Inflammatory macrophage (primary cell): ENCODE results near the gene PRAF2.
A peak's percentile ranks its signal among the peaks of the same experiment; 100 is the strongest.

ENCODE experiments used
- DNase-seq, 2 donors: peaks; one replicate each; pipeline ENCODE4 v3.0.0-alpha.2; 2020 to 2022
- total RNA-seq, 18 experiments: gene quantifications; one replicate each; lab custom pipeline; 2026; ENCODE audit warnings: mixed read lengths in 6 of 18, inconsistent platforms in 2 of 18; lab: John Stamatoyannopoulos, UW

PRAF2 gene, protein sequence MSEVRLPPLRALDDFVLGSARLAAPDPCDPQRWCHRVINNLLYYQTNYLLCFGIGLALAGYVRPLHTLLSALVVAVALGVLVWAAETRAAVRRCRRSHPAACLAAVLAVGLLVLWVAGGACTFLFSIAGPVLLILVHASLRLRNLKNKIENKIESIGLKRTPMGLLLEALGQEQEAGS
- 0 to 0.59 (median 0.12) reads per million in 18 experiments for total RNA-seq

DNA sequence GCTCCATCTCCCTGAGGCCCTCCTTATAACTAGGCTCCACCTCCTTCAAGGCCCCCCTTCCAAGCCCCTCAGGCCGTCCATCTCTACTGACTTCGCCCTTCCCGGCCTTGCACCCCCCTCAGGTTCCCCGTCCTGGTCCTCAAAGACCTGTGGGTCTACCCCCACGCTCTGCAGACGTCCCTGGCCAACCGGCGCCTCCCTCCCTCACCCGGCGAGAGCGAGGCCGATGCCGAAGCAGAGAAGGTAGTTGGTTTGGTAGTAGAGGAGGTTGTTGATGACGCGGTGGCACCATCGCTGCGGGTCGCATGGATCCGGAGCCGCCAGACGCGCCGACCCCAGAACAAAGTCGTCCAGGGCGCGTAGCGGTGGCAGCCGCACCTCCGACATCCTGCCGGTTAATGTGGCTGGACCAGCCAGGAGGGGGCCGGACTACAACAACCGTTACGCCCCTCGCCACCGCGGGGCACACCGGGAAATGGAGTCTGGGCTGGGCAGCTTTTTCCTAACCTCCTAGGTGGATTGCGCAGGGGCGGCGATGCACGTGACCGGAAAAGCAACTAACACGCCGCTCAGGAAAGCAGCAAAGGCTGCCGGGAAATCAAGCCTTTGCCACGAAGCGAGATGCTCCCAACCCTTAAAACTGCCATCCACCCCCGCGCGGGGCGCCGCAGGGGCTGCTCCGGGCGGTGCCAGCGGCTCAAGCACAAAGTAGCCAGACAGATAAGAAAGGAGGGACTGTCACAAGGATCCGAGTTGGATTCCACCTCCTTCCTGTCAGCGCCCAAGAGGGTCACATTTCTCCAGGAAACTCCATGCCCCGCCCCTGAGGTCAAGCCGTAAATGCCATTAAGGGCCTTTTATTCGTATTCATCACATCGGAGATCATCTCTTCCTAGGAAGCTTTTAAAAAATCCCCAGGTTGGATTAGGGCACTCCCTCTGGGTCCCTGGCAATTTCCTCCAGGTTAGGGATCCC is at the start of gene PRAF2:
Gene PRAF2 (minus strand): TSS at position 402 of the 975 bp plus-strand sequence. CDS start 15 bp downstream, at position 387.
- DNase-seq = peak; percentile 83 to 88

DNA sequence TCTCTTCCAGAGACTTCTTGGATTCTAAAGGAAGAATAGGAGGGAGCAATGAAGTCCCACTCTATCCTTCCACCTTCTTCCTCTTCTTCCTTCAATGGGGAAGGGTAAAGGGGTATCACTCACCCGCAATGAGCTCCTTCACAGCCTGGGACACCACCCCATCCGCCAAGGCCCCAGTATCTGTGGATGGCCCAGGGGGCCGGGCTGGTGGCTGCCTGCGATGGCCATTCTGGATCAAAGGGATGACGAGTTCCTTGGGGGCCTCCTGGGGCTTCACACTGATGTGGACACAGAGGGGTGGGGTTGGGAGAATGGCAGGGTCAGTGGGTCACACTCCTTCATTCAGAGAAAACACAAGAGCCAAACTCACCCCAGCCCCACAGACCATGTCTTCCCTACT is 48.7 kb upstream of the PRAF2 start:
- DNase-seq = no peak

DNA sequence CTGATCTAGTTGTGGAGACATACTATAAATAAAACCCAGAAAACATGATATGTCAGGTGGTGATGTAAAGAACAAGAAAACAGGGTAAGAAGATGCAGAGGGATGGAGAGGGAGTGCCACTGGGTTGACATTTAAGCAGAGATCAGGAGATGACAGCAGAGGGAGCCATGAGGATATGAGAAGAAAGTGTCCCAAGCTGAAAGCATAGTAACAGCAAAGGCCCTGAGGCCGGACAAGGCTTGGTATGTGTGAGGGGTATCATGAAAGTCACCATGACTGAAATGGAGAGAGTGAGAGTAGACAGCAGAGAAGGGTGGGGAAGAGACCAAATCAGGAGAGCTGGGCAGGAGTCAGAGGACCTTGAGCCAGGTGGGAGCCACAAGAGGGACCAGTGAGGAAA is 46.3 kb upstream of the PRAF2 start:
- no peak for DNase-seq

DNA sequence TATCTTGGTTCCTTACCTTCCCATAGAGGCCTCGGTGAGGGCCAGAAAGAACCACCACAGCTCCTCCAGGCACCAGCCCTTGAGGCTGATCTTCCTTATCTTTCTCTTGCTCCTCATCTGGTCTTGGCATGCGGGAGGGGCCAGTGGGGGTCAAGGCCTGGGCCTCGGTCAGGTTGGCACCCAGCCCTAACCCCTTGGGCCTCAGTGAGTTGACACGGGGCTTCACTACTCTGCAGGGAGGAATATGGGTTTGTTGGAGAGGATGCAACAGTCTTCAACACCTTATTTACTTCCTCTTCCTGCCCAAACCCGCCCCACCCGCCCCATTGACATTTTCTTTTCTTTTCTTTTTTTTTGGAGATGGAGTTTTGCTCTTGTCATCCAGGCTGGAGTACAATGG is 43.8 kb upstream of the PRAF2 start:
- DNase-seq = no peak

DNA sequence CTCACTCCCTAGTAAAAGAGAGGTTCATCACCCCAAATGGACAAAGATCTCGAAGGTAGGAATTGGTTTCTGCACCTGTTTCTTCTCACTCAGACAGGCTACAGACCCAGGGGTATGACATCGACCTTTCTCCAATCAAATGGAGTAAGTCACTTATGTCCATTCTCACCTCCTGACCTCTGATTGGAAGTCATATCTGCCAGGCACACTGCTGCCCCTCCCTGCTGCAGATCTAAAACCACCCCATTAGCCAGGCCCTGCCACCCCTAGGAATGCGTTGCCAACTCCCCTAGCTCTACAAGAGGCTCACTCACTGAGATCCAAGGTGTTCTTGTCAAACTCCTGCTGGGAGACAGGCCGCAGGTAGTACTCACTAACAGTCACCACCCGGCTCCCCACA is 42.9 kb upstream of the PRAF2 start:
- no peak for DNase-seq

DNA sequence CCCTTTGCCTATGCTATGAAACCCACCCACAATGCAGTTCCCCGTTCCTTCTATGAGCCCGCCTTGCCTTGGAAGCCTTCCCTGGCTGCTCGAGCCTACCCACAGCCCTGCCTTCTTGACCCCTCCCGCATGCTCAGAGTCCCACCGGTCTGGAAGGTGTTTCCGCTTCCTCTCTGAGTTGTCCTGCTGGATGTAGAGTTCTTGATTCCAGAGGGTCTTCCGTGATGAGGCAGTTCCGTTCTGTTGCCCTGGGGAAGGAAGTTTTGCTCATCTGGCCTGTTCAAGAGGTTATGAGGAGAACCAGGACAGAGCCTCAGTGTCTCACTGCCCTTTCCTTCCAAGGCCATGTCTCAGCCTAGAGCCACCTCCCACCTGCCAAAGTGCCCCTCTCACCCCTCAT is 42.3 kb upstream of the PRAF2 start:
- DNase-seq = no peak

DNA sequence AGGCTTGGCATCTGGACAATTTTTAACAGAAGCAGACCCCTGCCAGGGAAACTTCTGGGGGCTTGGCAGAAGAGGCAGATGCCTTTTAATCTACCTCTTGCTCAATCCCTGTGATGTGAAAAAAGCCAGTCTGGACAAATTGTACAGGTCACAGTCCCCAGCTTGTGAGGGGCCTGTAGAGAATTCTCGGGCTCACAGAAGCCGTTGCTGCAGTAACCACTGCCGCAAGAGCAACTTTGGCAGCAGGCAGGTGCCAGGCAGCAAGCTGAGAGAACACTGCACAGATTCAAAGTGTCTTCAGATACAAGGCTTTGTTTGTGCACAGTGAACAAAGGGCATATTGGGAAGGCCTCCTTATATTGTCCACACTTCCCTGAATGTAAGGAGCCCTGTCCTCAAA is 38.0 kb upstream of the PRAF2 start:
- DNase-seq = no peak

DNA sequence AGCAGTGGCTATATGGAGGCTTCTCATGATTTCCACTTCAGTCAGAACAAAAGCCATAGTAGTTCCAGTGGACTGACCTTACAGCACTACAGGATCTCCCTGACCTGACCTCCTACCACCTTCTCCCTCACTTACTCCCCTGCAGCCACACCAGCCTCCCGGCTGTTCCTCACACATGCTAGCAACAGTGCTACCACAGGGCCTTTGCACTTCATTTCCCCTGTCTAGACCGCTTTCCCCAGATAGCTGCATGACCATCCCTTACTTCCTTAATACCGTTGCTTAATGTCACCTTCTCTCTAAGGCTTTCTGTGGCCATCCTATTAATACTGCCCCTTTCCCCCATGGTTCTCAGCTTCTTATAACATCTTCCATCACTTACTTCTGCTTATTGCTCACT is 36.6 kb upstream of the PRAF2 start:
- no peak for DNase-seq

DNA sequence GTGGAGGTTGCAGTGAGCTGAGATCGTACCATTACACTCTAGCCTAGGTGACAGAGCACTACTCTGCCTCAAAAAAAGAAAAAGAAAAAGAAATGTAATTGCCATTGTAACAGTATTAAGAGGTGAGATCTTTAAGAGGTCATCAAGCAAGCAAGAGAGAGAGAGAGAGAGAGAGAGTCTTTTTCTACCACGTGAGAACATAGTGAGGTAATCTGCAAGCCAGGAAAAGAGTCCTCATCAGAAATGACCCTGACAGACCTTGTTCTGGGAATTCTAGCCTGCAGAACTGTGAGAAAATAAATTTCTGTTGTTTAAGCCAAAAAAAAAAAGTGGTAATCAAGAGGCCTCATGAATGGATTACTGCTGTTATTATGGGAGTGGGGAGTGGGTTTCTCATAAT is 34.8 kb upstream of the PRAF2 start:
- DNase-seq = no peak

DNA sequence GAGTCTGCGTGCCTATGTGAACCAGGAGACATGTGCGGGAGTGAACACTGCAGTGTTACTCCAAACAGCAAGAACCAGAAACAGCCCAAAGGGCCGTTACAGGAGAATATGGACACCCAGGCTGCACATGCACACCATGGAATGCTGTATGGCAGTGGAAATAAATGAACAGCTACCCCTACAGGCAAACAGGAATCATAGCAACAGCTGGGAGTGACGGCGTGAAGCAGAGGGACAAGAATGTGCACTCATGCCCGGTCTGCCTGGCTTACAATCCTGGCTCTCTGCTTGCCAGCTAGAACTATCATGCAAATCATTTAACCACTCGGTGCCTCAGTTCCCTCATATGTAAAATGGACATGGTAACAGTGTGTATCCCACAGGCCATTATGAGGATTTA is 33.1 kb upstream of the PRAF2 start:
- DNase-seq = peak; percentile 5 to 14

DNA sequence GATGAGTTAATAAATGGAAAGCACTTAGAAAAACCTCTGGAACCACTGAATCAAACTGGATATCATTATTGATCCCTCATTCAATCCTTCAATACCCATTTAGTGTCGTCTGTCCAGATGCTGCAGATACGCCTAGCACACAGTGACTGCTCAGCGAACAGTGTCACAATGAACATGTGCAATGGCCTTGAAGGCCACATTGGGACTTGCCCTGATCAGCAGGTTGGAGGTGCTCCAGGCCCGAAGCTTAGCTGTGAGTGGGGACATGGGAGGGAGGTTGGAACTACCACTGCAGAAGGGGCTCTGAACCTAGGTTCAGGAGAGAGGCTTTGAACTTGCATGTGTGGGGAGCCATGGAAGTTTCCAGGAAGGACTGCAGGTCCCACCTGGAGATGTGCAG is 32.5 kb upstream of the PRAF2 start:
- no peak for DNase-seq

DNA sequence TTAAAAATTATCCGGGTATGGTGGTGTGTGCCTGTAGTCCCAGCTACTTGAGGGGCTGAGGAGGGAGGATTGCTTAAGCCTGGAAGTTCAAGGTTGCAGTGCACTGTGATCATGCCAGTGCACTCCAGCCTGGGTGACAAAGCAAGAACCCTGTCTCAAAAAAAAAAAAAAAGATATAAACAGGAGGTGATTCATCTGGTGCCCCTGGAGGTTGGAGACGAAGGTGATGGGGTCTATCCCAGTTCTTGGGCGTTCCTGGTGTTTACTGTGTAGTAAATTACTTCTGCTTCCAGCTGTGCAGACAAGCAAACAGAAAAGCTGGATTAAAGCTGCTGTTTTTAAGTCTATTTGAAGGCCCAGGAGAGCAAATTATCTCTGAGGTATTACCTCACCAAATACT is 29.8 kb upstream of the PRAF2 start:
- DNase-seq = no peak

DNA sequence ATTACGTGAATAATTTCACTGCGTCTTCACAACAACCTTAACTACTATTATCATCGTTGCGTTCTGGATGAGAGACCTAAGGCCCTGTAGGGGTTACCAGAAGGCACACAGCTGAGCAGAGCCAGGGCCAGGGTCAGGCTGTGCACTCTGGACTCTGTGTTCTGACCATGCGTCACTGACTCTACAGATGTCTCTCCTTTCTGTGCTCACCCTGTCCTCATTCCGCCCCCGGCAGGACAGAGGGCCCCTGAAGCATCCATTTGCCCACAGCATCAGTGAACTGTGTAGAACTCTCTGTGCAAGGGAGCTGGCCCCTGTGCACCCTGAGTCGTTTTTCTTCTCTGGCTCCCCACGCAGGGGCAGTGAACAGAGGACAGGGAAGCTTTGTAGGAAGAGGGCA is 28.4 kb upstream of the PRAF2 start:
- no peak for DNase-seq

DNA sequence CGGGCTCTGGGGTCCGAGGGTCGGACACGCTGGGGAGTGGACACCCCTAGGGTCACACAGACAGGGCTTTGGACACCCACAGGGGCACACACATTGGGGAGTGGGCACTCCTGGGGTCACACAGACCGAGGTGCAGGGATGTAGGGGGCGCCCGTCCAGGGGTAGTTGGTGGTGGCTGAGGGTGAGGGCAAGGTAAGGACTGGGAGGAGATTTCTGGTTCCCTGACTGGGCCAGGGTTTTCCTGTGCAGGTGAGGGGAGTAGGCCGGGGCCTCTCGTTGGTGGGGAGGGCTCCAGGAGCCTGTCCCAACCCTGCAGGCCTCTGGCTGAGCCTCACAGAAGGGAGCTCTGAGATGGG is 27.8 kb upstream of the PRAF2 start:
- DNase-seq = no peak

DNA sequence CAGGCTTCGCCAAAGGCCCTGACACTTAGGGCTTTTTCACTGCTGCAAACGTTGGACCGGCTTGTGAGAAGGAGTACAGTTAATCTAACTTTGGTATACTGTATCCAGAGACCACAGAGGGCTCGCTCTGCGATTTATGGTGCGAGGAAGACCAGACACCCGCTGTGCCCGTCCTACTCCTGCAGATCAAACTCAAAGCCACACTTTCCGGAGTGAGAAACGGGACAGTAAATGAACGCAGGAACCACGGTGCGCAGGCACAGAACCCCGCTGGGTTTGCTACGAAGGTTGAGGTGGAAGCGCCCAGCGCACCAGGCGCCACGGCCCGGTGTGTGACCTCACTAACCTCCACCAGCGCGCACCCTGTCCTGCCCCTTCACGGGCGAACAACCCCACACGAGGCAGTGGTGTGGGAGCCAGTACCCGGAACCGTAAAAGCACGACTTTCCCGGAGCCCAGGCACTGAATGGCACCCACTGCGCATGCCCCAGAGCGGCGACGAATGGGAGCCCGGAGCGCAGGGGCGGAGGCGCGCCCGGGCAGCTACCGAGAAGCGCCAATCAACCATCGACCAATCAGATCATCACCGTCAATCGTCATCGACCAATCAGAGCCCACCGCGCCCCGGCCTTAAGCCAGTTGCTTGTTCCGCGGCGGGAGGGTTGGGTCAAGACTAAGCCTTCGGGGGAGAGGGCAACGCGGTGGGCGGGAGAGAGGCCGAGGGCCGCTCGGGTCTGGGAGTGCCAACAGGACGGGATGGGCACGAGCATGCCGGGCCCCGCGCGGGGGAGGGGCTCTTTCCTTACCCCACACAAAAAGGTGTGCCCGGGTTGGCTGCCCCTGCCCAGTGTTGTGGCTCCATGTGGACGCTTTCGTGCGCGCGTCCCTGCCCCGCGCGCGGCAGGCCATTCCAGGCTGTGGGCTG is 27.2 kb upstream of the PRAF2 start:
- DNase-seq = peak; percentile 92 to 94

DNA sequence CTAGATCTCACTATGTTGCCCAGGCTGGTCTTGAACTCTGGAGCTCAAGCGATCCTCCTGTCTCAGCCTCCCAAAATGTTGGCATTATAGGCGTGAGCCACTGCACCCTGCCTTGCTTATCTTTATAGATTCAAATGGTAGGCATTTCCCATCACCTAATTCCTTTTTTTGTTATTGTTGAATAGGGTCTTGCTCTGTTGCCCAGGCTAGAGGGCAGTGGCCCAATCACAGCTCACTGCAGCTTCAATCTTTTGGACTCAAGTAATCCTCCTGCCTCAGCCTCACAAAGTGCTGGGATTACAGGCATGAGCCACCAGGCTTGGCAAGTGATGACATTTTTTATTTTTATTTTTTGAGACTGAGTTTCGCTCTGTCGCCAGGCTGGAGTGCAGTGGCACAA is 22.6 kb upstream of the PRAF2 start:
- DNase-seq = no peak

DNA sequence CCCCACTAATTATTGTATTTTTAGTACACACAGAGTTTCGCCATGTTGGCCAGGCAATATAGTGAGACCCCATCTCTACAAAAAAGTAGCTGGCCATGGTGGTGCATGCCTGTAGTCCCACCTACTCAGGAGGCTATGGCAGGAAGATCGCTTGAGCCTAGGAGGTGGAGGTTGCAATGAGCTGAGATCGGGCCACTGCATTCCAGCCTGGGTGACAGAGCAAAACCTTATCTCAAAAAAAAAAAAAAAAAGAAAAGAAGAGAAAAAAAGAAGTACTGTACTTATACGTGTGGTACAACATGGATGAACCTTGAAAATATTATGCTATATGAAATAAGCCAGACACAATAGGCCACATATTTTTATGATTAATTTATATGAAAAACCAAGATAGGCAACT is 15.8 kb upstream of the PRAF2 start:
- no peak for DNase-seq

DNA sequence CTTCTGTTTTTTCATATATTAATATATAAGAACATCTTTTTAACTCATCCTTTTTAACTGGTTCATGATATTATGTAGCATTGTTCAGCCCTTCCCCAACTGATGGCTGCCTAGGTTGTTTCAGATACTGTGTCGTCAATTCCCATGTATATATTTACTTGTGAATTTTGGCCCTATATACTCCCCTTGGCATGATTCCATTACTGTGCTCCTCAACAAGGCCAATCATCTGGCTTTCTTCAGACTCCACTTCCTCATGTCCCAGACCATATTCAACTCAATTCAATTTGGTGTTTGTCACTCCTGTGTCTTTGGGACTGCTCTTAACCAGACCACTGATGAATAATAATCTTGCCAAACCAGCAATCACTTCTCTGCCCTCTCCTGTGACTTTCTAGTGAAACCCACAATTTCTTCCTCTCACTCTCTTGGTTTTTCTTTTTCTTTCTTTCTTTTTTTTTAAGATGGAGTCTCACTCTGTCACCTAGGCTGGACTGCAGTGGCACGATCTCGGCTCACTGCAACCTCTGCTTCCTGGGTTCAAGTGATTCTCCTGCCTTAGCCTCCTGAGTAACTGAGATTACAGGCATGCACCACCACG is 8.6 kb upstream of the PRAF2 start:
- no peak for DNase-seq

DNA sequence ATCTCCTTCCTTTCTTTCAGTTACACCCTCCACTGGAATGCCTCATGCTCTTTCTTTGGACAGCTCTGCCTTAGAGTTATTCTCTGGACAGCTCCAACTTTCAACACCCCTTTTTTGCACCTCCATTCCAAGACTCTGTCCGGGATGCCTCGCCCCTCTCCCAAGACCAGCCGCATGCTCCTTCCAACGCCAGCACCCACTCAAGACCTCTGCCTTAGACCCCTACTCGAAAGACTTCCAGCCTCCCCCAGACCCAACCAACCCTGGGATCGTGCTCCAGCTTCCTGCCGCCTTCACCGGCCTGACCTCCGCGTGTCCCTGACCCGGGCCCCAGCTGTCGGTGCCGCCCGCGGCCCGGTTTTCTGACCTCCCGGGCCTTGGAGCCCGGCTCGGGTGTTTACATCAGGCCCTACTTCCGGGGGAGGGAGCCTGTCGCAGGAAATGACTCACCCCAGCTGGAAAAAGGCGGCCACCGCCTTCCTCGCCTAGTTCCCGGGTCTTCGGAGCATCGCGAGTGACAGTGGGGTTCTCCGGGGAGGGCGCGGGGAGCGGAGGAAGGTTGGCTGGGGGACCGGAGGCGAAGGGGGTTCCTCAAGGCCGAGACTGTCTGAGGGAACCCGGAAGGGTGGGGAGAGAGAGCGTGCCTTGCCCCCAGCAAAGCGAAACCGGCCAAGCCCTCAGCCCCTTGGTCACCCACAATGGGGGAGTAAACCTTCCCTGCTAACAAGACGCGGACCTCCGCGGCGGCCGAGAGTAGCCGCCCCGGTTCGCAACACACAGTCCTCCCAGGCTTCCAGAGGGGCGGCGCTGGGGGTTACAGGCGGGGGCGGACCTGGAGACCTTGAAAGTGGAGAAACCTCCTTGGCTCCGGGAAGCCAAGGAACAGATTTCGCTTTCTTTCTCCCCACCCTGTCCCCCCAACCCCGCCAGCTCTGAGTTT is 6.0 kb upstream of the PRAF2 start, which contains the start of gene WDR45:
Gene WDR45 (minus strand): TSS at position 399 of the 940 bp plus-strand sequence. CDS start 1,792 bp downstream, outside the sequence.
- peak; percentile 57 to 69 for DNase-seq

DNA sequence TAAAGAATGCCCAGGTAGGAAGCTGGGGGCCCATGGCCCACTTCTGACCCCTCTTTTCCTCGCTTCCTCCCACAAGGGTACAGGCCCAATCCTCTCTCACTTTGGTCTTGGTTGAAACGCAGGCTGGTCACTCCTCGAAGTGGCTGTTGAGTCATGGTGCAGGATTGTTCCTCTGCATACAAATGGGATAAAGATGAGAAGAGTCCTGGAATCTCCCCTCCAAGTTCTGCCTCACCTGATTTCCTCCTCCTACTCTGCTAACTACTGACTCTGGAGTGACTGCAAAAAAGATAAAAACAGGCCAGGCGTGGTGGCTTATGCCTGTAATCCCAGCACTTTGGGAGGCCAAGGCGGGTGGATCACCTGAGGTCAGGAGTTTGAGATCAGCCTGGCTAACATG is 4.1 kb upstream of the PRAF2 start:
- DNase-seq = no peak

DNA sequence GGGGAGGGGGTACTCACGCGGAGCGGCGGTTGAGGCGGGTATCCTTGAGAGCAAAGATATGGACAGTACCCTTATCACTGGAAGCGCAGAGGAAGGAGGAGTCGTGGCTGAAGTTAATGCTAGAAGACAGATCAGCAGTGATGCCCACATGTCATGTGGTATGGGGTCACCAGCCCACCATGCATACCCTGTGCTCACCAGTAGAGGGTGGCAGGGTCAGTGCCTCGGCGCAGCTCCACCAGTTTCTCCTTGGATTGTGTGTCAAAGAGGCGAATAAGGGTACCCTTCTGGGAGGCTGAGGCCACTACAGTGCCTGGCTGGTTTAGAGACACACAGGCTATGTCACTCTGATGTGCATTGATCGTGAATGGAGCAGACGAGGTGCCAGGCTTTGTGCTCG is 1.5 kb upstream of the PRAF2 start:
- no peak for DNase-seq
